Astrocyte (in vitro differentiated cells and primary cell): Measurements from ENCODE around the gene PCK2.

ENCODE experiments used
- CTCF ChIP-seq: IDR thresholded peaks from 2 replicates; pipeline ENCODE4 v1.5.1; 2011; ENCODE audit warnings: low read depth, mild to moderate bottlenecking, inconsistent platforms, low read length, moderate library complexity; ENCODE audit not compliant: insufficient read depth
- EZH2 ChIP-seq: IDR thresholded peaks from 2 replicates; pipeline ENCODE4 v1.6.1; 2012; ENCODE audit warnings: mild to moderate bottlenecking, low read length, inconsistent platforms; ENCODE audit not compliant: insufficient read depth

DNA sequence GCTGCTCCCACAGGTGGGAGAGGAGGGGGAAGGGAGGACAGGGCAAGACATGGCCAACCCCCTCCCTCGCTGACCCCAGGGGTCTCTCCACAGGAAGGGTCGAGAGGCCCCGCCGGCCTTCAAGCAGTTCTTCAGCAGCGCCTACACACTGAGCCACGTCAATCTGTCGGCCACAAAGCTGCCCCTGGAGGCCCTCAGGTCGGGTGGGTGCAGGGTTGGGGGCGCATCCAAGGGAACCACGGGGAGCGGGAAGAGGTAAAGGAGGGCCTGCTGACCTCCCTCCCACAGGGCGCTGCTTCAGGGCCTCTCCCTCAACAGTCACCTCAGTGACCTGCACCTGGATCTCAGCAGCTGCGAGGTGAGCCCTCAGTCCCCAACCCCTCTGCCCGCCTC is 36.2 kb upstream of the PCK2 start:
- TF ChIP-seq CTCF: no peak
- no peak for TF ChIP-seq EZH2
